Eye (tissue), 1 donor: Measurements from ENCODE around the gene MRGPRD.
A peak's percentile ranks its signal among the peaks of the same experiment; 100 is the strongest.

ENCODE experiments used
- DNase-seq: peaks from one replicate; pipeline ENCODE4 v3.0.0-alpha.2; 2015

Gene MRGPRD

GRCh38 chr11:68968306-68969250 lies 12.2 kb downstream of the MRGPRD start:
- DNase-seq: no peak

- no peak for DNase-seq
Measured at GRCh38 chr11:68966894-68967780, 13.6 kb downstream of the MRGPRD start.

GRCh38 chr11:68965901-68966853 lies 14.6 kb downstream of the MRGPRD start:
- no peak for DNase-seq

- no peak for DNase-seq
Measured at GRCh38 chr11:68963779-68964178, 17.0 kb downstream of the MRGPRD start.

GRCh38 chr11:68962527-68963250 lies 18.1 kb downstream of the MRGPRD start:
- no peak for DNase-seq

- no peak for DNase-seq
Measured at GRCh38 chr11:68961245-68961644, 19.5 kb downstream of the MRGPRD start.

GRCh38 chr11:68960294-68961071 lies 20.3 kb downstream of the MRGPRD start:
- DNase-seq: peak; percentile 35

GRCh38 chr11:68959465-68960293 lies 21.1 kb downstream of the MRGPRD start:
- peak; percentile 56 for DNase-seq

GRCh38 chr11:68958211-68958610 lies 22.6 kb downstream of the MRGPRD start:
- DNase-seq: no peak

GRCh38 chr11:68956547-68957254 lies 24.1 kb downstream of the MRGPRD start:
- DNase-seq: no peak

GRCh38 chr11:68956142-68956541 lies 24.6 kb downstream of the MRGPRD start:
- no peak for DNase-seq

- no peak for DNase-seq
Measured at GRCh38 chr11:68955607-68955958, 25.2 kb downstream of the MRGPRD start.

- DNase-seq: no peak
Measured at GRCh38 chr11:68954836-68955606, 25.8 kb downstream of the MRGPRD start.

GRCh38 chr11:68950762-68951161 lies 30.0 kb downstream of the MRGPRD start:
- DNase-seq: peak; percentile 42

GRCh38 chr11:68950270-68950669 lies 30.5 kb downstream of the MRGPRD start:
- peak; percentile 58 for DNase-seq

GRCh38 chr11:68948935-68949334 lies 31.9 kb downstream of the MRGPRD start:
- DNase-seq: no peak

- no peak for DNase-seq
Measured at GRCh38 chr11:68948496-68948895, 32.3 kb downstream of the MRGPRD start.

GRCh38 chr11:68947151-68947550 lies 33.6 kb downstream of the MRGPRD start:
- no peak for DNase-seq
